GM12878 (cell line): ENCODE data around the gene UBASH3B. TPM values are rescaled to one million over a fixed set of nuclear protein-coding genes. Genes with fewer than 3 reads are reported as not detected.

Source experiments
- ATAC-seq: fragments of 200-7000 bp; cut with Tn5 transposase; 3 replicates; pipeline ENCODE4 v1.9.1; 2020; ENCODE audit warnings: mild to moderate bottlenecking, moderate library complexity
- BruUV-seq: library from RNA; stranded (reverse); fragments of 400-500 nt; replicated peaks from 2 replicates; lab custom pipeline; 2021; lab: Mats Ljungman, UMichigan
- CTCF ChIA-PET: fragments of 300-600 bp; sonication (Branson Sonifier 250); formaldehyde crosslinking; extraction: SDS; loops from one replicate; lab custom pipeline; 2021; ENCODE audit warnings: inconsistent platforms; lab: Yijun Ruan, JAX
- POLR2A ChIA-PET: fragments of 350-600 bp; formaldehyde crosslinking; extraction: SDS; loops from one replicate; lab custom pipeline; 2021; ENCODE audit warnings: inconsistent platforms; lab: Charles Lee
- RAD21 ChIA-PET: fragments of 300-600 bp; sonication (Branson Sonifier 250); formaldehyde crosslinking; loops from one replicate; lab custom pipeline; 2023; ENCODE audit warnings: antibody characterized with exemption; ENCODE audit not compliant: unreplicated experiment; lab: Charles Lee
- SMC1A ChIA-PET: fragments of 300-600 bp; sonication (Branson Sonifier 250); formaldehyde crosslinking; loops from one replicate; lab custom pipeline; 2023; ENCODE audit not compliant: unreplicated experiment, uncharacterized antibody; lab: Charles Lee
- DNase-seq: peaks from one replicate; pipeline ENCODE4 v3.0.0-alpha.2; 2011; ENCODE audit warnings: low read depth, low spot score
- FAIRE-seq: peaks from 3 replicates; lab custom pipeline; 2011; peaks lifted over from hg19 to GRCh38; lab: Jason Lieb, UNC
- H2AFZ ChIP-seq: 2 replicates; pipeline ENCODE4 v1.6.0; 2011; ENCODE audit warnings: low read depth, low read length, control low read depth; ENCODE audit not compliant: control insufficient read depth
- H3K27ac ChIP-seq: 2 replicates; pipeline ENCODE4 v1.5.1; 2011; ENCODE audit warnings: control low read depth; ENCODE audit not compliant: control insufficient read depth, insufficient read depth
- H3K27me3 ChIP-seq, 2 experiments: replicated peaks in 1 of 2; 2 replicates each; pipeline versions ENCODE4 v1.6.0 to v1.6.1; 2011; ENCODE audit warnings: low read length in 1 of 2; ENCODE audit not compliant: control insufficient read depth in 2 of 2, insufficient read depth in 2 of 2
- H3K36me3 ChIP-seq, 2 experiments: 2 replicates each; pipeline ENCODE4 v1.5.1; 2011; ENCODE audit warnings: low read length in 1 of 2; ENCODE audit not compliant: control insufficient read depth in 2 of 2, insufficient read depth in 2 of 2
- H3K4me1 ChIP-seq: 2 replicates; pipeline ENCODE4 v1.6.1; 2011; ENCODE audit warnings: mild to moderate bottlenecking, low read length, moderate library complexity, mixed read lengths; ENCODE audit not compliant: control insufficient read depth, insufficient read depth
- H3K4me2 ChIP-seq: 2 replicates; pipeline ENCODE4 v1.6.0; 2011; ENCODE audit warnings: control low read depth; ENCODE audit not compliant: control insufficient read depth, insufficient read depth
- H3K4me3 ChIP-seq: fragments of 200-600 bp; sonication (generic); 2 replicates; pipeline ENCODE4 v1.5.1; 2016
- H3K79me2 ChIP-seq: 2 replicates; pipeline ENCODE4 v1.6.0; 2011; ENCODE audit warnings: low read length; ENCODE audit not compliant: control insufficient read depth, insufficient read depth
- H3K9ac ChIP-seq: 2 replicates; pipeline ENCODE4 v1.8.0; 2011; ENCODE audit warnings: low read length, control low read depth, mixed read lengths; ENCODE audit not compliant: control insufficient read depth, insufficient read depth
- H3K9me3 ChIP-seq: replicated peaks from 3 replicates; pipeline ENCODE4 v1.5.1; 2011; ENCODE audit warnings: mild to moderate bottlenecking, low read length; ENCODE audit not compliant: control insufficient read depth, insufficient read depth
- H4K20me1 ChIP-seq: 2 replicates; pipeline ENCODE4 v1.6.0; 2011; ENCODE audit not compliant: control insufficient read depth, insufficient read depth
- ASH2L ChIP-seq: fragments of 300-600, 200-600 bp; sonication (generic); IDR thresholded peaks from 2 replicates; pipeline ENCODE4 v1.6.1; 2017; ENCODE audit warnings: low read depth, mild to moderate bottlenecking, borderline replicate concordance
- ELK1 ChIP-seq: IDR thresholded peaks from 2 replicates; pipeline ENCODE4 v1.6.1; 2012; ENCODE audit warnings: low read depth, low read length, improper control_type of control experiment
- IRF3 ChIP-seq: fragments of 450-650 bp; IDR thresholded peaks from 2 replicates; pipeline ENCODE4 v1.6.1; 2014; ENCODE audit warnings: mild to moderate bottlenecking
- MAX ChIP-seq: IDR thresholded peaks from 2 replicates; pipeline ENCODE4 v1.6.1; 2012; ENCODE audit warnings: low read depth, low read length, improper control_type of control experiment
- MLLT1 ChIP-seq: fragments of 450-650 bp; IDR thresholded peaks from 2 replicates; pipeline ENCODE4 v1.6.1; 2016; ENCODE audit warnings: mild to moderate bottlenecking
- MTA3 ChIP-seq: IDR thresholded peaks from 2 replicates; pipeline ENCODE4 v1.6.1; 2012; ENCODE audit warnings: low read length, inconsistent platforms, borderline replicate concordance
- NRF1 ChIP-seq: conservative IDR thresholded peaks from 2 replicates; pipeline ENCODE4 v1.6.1; 2011; ENCODE audit warnings: mild to moderate bottlenecking, low read depth, low read length, improper control_type of control experiment
- RB1 ChIP-seq: fragments of 450-650 bp; formaldehyde crosslinking; IDR thresholded peaks from 2 replicates; pipeline ENCODE4 v1.6.1; 2017; ENCODE audit warnings: mild to moderate bottlenecking, borderline replicate concordance
- RBBP5 ChIP-seq: fragments of 200-600 bp; sonication (generic); conservative IDR thresholded peaks from 2 replicates; pipeline ENCODE4 v1.6.1; 2016
- STAT1 ChIP-seq: fragments of 450-650 bp; conservative IDR thresholded peaks from 2 replicates; pipeline ENCODE4 v1.6.1; 2014; ENCODE audit warnings: antibody characterized with exemption, mild to moderate bottlenecking
- SUZ12 ChIP-seq: fragments of 200-600 bp; sonication (generic); IDR thresholded peaks from one replicate; pipeline ENCODE4 v1.6.1; 2018; ENCODE audit warnings: antibody characterized with exemption, mild to moderate bottlenecking; ENCODE audit not compliant: unreplicated experiment
- ZNF384 ChIP-seq: IDR thresholded peaks from 2 replicates; pipeline ENCODE4 v1.6.1; 2012; ENCODE audit warnings: low read depth, mild to moderate bottlenecking, low read length, improper control_type of control experiment, borderline replicate concordance
- ZNF687 ChIP-seq: fragments of 450-650 bp; IDR thresholded peaks from 2 replicates; pipeline ENCODE4 v1.6.1; 2017; ENCODE audit warnings: mild to moderate bottlenecking, moderate library complexity
- ZSCAN29 ChIP-seq: fragments of 450-650 bp; IDR thresholded peaks from 2 replicates; pipeline ENCODE4 v1.6.1; 2017; ENCODE audit warnings: mild to moderate bottlenecking, moderate library complexity
- WGBS: methylation state at CpG from one replicate; pipeline ENCODE4 v1.1.6; 2016; ENCODE audit warnings: low lambda C conversion rate; ENCODE audit not compliant: insufficient replicate concordance, insufficient coverage; ENCODE audit errors: missing lambda C conversion rate; 5-methylcytosine and 5-hydroxymethylcytosine counted together
- in situ Hi-C: fragments of 300-500 bp; cut with MboI; formaldehyde crosslinking; loops from 9 replicates; pipeline ENCODE4 v1.14.3; 2018; ENCODE audit warnings: mixed read lengths
- intact Hi-C: fragments of 100-400 bp; cut with micrococcal nuclease; formaldehyde crosslinking; loops from one replicate; pipeline ENCODE4 v1.14.2; 2022; ENCODE audit not compliant: unreplicated experiment
- polyA plus RNA-seq, 11 experiments: library from polyadenylated mRNA; depleted of rRNA in 4 of 11; unstranded in 6 of 11; stranded (reverse) in 5 of 11; fragments of >200 nt; fragmentation: Nextera tagmentation in 4 of 11; fragmentation: Illumina TruSeq in 1 of 11; extraction: Ambion mirVana in 4 of 11; extraction: Trizol in 1 of 11; gene quantifications; 1 replicate in 1 of 11; 2 replicates in 10 of 11; pipeline versions ENCODE4 v1.2.1 to v1.2.3, GENCODE V29; 2011 to 2016; ENCODE audit warnings: inconsistent platforms in 2 of 11, missing spikeins in 2 of 11, low read depth in 1 of 11
- total RNA-seq, 4 experiments: library from RNA; depleted of rRNA in 3 of 4; stranded (reverse); fragments of >200 nt in 3 of 4; fragmentation: Illumina TruSeq in 1 of 4; extraction: Trizol in 1 of 4; gene quantifications; 2 replicates each; pipeline versions ENCODE4 v1.2.1 to v1.2.3, GENCODE V29; 2013 to 2021

The UBASH3B gene
- total and polyA plus RNA-seq, 10 of the 15 experiments (the other 5 are each of a cell fraction or from before 2014, with no cell fraction given) = 0.18 to 3.3 (median 0.57) TPM

- no peak for TF ChIP-seq ELK1
Measured at GRCh38 chr11:122778148-122778547, 122.6 kb downstream of the UBASH3B start (continued).

- in situ Hi-C loops (no loop called here), intact Hi-C loops (no loop called here)
- SMC1A ChIA-PET = interaction anchor here (0.9 to 2.3 kb wide), 3 partner anchors 9 to 73 kb away, joined by 3 to 8 read pairs (median 3); no protein-coding TSS in a partner anchor
- H3K4me2 ChIP-seq = no peak overlapping the region
- no peak overlapping the region for H3K4me3 ChIP-seq
- DNase-seq (no peak), ATAC-seq (no peak), FAIRE-seq (no peak)
- H4K20me1 ChIP-seq = no peaks in the 10 kb centered on the region
- BruUV-seq = no TSS peak
- H3K79me2 ChIP-seq = no peaks in the 10 kb centered on the region
- no peaks in the 10 kb centered on the region for H3K9me3 ChIP-seq
- 50% methylated on average over 12 of the region's 12 CpGs for WGBS
- CTCF ChIA-PET = interaction anchor here (0.9 to 7.5 kb wide), 8 partner anchors 8 to 199 kb away, joined by 3 to 78 read pairs (median 16); no protein-coding TSS in a partner anchor
- no peak overlapping the region for H3K9ac ChIP-seq
- POLR2A ChIA-PET = no interaction called here
- no peak overlapping the region for H3K27ac ChIP-seq
- peaks cover 0 to 3% of the 10 kb centered on the region in 2 experiments for H3K27me3 ChIP-seq
- H3K4me1 ChIP-seq = no peaks in the 10 kb centered on the region
- RAD21 ChIA-PET = interaction anchor here (1.1 kb wide), 1 partner anchor 75 kb away, joined by 4 read pairs; no protein-coding TSS in a partner anchor
- H2AFZ ChIP-seq = no peak overlapping the region
- H3K36me3 ChIP-seq = no peaks in the 10 kb centered on the region
- TF ChIP-seq ZSCAN29 = no peak
- TF ChIP-seq SUZ12 = no peak
- TF ChIP-seq MLLT1 = no peak
- no peak for TF ChIP-seq RB1
- TF ChIP-seq MTA3 = no peak
- TF ChIP-seq STAT1 = no peak
- TF ChIP-seq RBBP5 = no peak
- no peak for TF ChIP-seq NRF1
- no peak for TF ChIP-seq ASH2L
- TF ChIP-seq ZNF687 = no peak
- no peak for TF ChIP-seq ZNF384
- TF ChIP-seq IRF3 = no peak
- TF ChIP-seq MAX = no peak
Measured at GRCh38 chr11:122779047-122779629, 123.6 kb downstream of the UBASH3B start.
